ENCODE measurements around the gene AMIGO3. TPM values are rescaled to one million over a fixed set of nuclear protein-coding genes. Genes with fewer than 3 reads are reported as not detected.

The AMIGO3 gene
- total and polyA plus RNA-seq, 2 of the 8 experiments (the other 6 are each of a cell fraction or from before 2014, with no cell fraction given) = 1.6 to 8.8 TPM

GRCh38 chr3:49723628-49724551, 4.4 kb upstream of the AMIGO3 start, which contains the start of gene GMPPB (continued):
- TF ChIP-seq TCF12 (IDR thresholded peaks at IDR 0.05; ENCODE audit: low read depth, low read length) (no peak), CBX8 (IDR thresholded peaks at IDR 0.05; ENCODE audit: borderline replicate concordance, low read depth, low read length) (no peak), KDM5A (IDR thresholded peaks at IDR 0.05; ENCODE audit: low read length) (peak; percentile 89), HDAC2 (IDR thresholded peaks at IDR 0.05; ENCODE audit: borderline replicate concordance in 1 of 2, low read depth in 2 of 2, low read length in 2 of 2) (peak in 1 of 2 experiments; percentile 86; a peak in 2 of 4 replicates), GTF2F1 (IDR thresholded peaks at IDR 0.05; ENCODE audit: borderline replicate concordance, low read depth, low read length) (no peak), TAF7 (optimal IDR thresholded peaks at IDR 0.05; ENCODE audit: borderline replicate concordance, low read depth, low read length) (peak; percentile 52), CHD1 (IDR thresholded peaks at IDR 0.05; ENCODE audit: low read depth, low read length) (no peak), SUZ12 (IDR thresholded peaks at IDR 0.05; ENCODE audit: low read length) (no peak), SAP30 (IDR thresholded peaks at IDR 0.05; ENCODE audit: insufficient read depth, insufficient replicate concordance, low read length) (no peak), BCL11A (IDR thresholded peaks at IDR 0.05; ENCODE audit: low read depth in 2 of 2, low read length in 2 of 2) (no peak), GABPA (IDR thresholded peaks at IDR 0.05; ENCODE audit: borderline replicate concordance, insufficient read depth, low read length) (no peak), KDM4A (IDR thresholded peaks at IDR 0.05; ENCODE audit: low read depth, low read length, severe bottlenecking) (peak; percentile 88), RBBP5 (IDR thresholded peaks at IDR 0.05; ENCODE audit: borderline replicate concordance, low read depth, low read length) (peak; percentile 1; the same call in 1 of the 2 replicates), YY1 (IDR thresholded peaks at IDR 0.05; ENCODE audit: low read depth, low read length) (no peak), SP2 (IDR thresholded peaks at IDR 0.05; ENCODE audit: low read length) (no peak), BACH1 (IDR thresholded peaks at IDR 0.05; ENCODE audit: low read length) (no peak), CTBP2 (IDR thresholded peaks at IDR 0.05; ENCODE audit: borderline replicate concordance, insufficient read depth, insufficient read length, low read length) (no peak), NRF1 (IDR thresholded peaks at IDR 0.05; ENCODE audit: low read depth, low read length) (no peak), CREB1 (IDR thresholded peaks at IDR 0.05) (peak; percentile 98), POLR2A (IDR thresholded peaks at IDR 0.05; ENCODE audit: control extremely low read depth in 1 of 2, low read depth in 2 of 2, low read length in 2 of 2) (peak in 1 of 2 experiments; percentile 66; a peak in 1 of 3 replicates), POU5F1 (IDR thresholded peaks at IDR 0.05; ENCODE audit: low read depth, low read length) (no peak), MAFK (IDR thresholded peaks at IDR 0.05; ENCODE audit: low read depth, low read length) (no peak)
- TF ChIP-seq, protein P1, sequence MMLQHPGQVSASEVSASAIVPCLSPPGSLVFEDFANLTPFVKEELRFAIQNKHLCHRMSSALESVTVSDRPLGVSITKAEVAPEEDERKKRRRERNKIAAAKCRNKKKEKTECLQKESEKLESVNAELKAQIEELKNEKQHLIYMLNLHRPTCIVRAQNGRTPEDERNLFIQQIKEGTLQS (IDR thresholded peaks at IDR 0.05; ENCODE audit: insufficient read depth, low read depth, low read length) = peak; percentile 71
